GM18505 (cell line): ENCODE data around the gene PYHIN1.

Source experiments
- ATAC-seq: cut with Tn5 transposase; IDR thresholded peaks from one replicate; pipeline ENCODE4 v1.9.1; 2021; ENCODE audit not compliant: unreplicated experiment
- POLR2A ChIP-seq: IDR thresholded peaks from 4 replicates; pipeline ENCODE4 v1.6.1; 2011; ENCODE audit warnings: borderline replicate concordance; ENCODE audit not compliant: insufficient read depth, insufficient read length; ENCODE audit errors: extremely low read depth

PYHIN1 gene

DNA sequence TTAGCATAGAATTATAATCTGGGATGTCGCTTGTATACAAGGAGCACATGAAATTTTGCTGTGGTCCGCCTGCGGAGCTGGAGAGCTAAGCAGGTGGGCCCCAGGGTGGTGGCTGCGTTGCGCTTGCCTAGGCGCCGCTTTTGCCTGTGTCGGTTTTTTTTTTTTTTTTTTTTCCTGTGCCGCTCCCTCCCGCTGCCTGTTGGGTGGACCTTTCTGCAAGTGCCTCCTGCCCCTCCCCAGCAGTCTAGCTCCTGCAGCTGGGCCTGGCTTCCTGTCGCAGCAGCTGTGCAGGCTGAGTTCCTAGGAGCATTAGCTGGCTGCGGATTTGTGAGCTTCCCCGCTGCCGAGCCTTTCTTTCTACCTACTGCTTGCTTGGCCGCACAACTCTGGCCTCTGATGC, 20.6 kb downstream of the PYHIN1 start:
- TF ChIP-seq POLR2A: no peak
- no peak for ATAC-seq

DNA sequence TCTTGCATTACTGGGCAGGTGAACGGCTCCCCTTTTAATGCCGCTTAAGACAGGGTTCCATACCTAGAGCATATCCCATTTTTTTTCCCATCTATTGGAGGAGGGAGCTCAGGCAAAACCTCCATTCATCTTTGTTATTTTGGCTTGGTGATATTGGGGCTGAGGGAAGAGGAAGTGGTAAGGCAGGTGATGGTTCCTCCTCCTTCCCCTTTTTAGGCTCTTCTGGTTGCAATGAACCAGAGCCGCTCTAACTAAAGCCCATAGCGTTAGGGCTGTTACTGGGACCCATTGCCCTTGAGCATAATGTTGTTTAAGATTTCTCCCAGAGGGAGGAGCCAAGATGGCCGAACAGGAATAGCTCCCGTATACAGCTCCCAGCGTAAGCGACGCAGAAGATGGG, 21.1 kb downstream of the PYHIN1 start:
- ATAC-seq: no peak
- TF ChIP-seq POLR2A: no peak

DNA sequence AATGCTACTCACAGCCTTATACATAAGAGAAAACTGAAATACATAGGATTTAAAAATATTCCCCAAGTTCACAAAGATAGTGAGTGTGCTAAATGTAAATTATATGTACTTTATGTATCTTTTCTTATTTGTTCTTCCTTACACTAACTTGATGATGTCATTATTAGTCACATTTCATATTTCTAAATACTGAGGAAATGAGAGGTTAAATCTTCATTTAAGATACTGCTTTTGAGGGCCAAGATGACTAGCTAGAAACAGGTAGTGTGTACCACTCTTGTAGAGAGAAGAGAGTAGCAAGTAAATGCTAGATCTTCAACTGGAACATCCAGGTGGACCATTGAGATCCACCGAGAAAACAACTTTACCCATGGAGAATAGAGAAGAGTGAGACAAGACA, 29.8 kb downstream of the PYHIN1 start:
- TF ChIP-seq POLR2A: no peak
- no peak for ATAC-seq

DNA sequence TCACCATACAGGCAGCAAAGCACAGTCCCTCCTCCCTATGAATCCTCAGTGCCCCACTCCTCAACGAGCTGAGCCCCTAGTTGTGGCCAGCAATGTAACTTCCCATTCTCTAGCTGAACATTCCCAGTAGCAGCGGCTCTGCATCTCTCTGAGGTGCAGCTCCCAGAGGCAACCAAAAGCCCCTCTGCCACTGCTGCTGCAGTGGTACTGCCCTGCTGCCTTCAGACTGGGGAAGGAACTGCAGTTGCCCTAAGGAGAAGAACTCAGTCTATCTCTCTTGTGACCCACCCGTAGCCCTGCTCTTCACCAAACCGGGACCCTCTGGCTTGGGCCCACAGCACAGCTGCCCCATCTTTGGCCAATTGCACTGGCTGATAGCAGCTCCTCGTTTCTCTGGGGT, 31.6 kb downstream of the PYHIN1 start:
- TF ChIP-seq POLR2A: no peak

DNA sequence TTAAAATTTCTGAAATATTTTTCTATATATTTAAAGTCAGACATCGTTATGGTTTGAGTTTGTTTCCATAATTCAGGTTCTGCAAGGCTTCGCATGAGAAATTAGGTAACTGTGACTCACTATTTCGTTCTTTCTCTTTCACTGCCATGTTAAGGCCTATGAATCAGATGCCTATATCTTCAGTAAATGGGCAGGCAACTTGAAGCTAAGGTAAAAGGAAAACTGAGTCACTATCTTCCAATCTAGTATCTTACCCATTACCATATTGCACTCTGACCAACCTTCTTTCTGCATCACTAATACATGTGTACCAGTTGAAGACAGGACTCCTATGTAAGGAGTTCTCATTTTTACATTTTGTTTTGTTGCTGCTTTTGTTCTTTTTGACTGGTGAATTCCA, 37.8 kb downstream of the PYHIN1 start:
- no peak for TF ChIP-seq POLR2A
- no peak for ATAC-seq

More for the DNA sequence above, 31.6 kb downstream of the PYHIN1 start:
- ATAC-seq: no peak

DNA sequence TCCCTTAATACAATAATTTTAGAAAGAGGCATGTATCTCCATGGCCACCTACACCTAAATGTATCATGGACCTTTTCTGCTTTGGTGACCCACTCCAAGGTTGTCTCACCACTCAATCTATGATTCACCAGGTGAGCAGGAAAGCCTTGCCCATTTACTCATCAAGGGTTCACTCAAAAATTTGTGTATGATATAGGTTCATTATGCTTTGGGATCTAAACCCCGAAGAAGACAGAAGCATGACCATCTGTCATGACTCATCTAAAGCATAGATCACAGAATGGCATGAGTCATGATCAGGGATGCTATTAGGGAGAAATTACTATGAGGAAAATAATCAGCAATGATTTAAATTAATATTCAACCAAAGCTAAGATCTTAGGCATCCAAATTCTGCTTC, 38.5 kb downstream of the PYHIN1 start:
- no peak for ATAC-seq
- no peak for TF ChIP-seq POLR2A

DNA sequence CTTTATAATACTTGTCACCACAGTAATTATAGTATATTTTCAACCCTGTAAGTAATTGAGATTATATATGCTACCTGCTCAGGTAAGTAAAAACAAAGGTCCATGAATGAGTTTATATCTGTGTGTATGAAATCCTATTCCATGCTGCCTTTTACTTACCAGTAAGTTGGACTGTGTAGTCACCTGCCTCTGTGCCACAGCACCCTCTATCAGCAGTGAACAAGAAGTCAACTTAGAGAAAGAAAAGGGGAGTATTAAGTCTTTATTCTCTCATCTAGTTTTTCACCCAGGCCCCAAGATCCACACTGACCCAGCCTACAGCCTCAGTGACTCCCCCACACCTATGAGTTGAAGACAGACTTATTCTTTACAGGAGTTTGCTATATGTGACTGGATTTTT, 41.5 kb downstream of the PYHIN1 start:
- no peak for ATAC-seq
- no peak for TF ChIP-seq POLR2A

DNA sequence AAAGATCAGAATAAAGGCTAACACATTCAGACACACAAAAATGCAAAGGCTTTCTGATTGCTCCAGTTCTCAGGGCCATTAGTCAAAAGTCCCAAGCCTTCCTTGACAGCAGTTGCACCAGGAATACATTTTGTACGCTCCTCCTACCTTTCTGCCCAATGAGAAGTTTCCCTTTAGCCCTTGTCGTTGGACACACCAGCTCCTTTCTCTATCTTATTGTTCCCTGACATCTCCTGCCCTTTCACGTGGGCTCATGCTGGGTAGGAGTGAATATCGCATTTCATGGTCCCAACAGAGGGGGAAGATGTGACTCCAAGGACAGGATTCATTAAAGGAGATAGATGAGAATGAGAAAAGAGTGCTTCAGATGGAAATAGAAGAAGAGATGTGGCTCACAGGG, 44.9 kb downstream of the PYHIN1 start:
- TF ChIP-seq POLR2A: no peak
- ATAC-seq: no peak

DNA sequence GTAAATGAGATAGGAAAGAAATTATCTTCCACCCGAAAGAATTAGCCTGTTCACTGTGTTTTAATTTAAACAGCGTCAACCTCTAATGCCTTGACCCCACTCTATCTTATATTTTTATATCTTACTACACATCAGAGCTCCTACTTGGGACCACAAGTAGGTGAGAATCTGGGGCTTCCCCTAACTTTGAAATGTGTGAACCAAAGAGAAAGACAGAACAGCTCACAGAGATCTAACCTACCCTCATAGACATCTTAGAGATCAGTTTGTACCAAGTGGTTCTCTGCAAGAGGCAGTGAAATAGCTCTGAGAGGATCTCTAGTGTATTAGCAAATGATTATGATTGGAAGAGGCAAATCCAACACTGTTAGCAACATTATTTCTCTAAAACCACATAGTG, 47.4 kb downstream of the PYHIN1 start:
- ATAC-seq: no peak
- no peak for TF ChIP-seq POLR2A

DNA sequence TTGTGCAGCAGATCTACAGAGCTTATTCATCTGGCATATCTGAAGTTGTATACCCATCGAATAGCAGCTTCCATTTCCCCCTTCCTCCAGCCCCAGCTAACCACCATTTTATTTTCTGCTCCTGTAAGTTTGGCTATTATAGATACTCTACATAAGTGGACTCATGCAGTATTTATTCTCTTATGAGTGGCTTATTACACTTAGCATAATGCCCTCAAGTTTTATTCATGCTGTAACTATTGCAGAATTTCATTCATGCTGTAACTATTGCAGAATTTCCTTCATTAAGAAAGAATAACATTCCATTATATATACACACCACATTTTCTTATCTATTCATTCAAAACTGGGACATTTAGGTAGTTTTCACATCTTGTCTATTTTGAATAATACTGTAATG, 47.9 kb downstream of the PYHIN1 start:
- no peak for ATAC-seq
- no peak for TF ChIP-seq POLR2A

DNA sequence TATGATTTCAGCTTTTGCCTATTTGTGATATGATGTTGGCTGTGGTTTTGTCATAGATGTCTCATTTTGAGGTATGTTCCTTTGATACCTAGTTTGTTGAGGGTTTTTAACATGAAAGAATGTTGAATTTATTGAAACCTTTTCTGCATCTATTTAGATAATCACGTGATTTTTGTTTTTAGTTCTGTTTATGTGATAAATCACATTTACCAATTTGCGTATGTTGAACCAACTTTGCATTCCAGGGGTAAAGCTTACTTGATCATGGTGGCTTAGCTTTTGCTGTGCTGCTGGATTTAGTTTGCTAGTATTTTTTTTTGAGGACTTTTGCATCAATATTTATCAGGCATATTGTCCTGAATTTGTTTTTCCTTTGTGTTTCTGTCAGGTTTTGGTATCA, 51.9 kb downstream of the PYHIN1 start:
- no peak for ATAC-seq
- TF ChIP-seq POLR2A: no peak

DNA sequence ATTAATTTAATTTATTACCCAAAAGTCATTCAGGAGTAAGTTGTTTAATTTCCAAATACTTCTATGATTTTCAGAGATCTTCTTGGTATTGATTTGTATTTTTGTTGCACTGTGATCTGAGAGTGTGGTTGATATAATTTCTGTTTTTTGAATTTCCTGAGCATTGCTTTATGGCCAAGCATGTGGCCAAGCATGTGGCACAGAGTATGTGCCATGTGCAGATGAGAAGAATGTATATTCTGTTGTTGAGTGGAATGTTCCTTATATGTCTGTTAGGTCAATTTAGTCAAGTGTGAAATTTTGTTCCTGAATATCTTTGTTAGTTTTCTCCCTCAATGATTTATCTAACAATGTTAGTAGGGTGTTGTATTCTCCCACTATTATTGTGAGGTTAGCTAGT, 53.0 kb downstream of the PYHIN1 start:
- no peak for ATAC-seq
- no peak for TF ChIP-seq POLR2A

DNA sequence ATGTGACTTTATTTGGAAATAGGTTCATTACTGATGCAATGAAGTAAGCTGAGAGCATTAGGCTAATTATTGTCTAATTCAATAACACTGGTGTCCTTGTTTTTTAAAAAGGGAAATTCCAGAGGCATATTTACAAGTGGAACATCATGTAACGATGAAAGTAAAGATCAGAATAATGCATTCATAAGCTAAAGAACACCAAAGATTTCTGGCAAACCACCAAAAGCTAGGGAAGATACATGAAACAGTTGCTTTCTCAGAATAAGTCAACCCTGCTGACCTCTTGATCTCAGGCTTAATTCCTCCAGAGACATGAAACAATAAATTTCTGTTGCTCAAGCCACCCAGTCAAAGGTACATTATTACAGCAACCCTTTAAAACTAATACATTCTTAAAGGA, 58.1 kb downstream of the PYHIN1 start:
- ATAC-seq: no peak
- no peak for TF ChIP-seq POLR2A

DNA sequence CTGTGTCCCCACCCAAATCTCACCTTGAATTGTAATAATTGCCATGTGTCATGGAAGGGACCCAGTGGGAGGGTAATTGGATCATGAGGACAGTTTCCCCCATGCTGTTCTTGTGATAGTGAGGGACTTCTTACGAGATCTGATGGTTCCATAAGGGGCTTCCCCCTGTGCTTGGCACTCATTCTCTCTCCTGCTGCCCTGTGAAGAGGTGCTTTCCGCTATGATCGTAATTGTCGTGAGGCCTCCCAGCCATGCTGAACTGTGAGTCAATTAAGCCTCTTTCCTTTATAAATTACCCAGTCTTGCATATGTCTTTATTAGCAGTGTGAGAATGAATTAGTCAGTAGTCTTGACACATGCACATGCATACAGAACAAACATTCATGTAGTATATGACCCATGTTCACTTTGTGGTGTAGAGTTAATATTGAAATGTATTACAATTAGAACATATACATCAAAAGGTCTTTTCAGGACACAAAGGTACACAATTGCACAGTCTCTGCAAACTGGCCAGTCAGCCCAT, 61.5 kb downstream of the PYHIN1 start:
- TF ChIP-seq POLR2A: no peak

DNA sequence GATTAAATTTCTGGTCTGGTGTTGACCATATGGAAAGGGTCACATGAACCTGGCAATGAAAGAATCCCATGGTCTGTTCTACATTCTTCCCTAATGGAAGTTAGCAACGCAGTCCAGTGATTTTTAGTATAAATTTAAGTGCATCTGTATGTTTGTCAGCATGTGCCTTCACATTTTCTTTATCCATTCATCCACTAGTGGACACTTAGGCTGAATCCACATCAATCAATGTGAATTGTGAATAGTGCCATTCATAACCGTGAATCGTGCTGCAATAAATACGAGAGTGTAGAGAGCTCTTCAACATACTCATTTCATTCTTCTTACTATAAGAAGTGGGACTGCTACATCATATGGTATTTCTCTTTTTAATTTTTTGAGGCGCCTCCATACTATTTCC, 65.6 kb downstream of the PYHIN1 start:
- no peak for ATAC-seq
- no peak for TF ChIP-seq POLR2A

More for the DNA sequence above, 61.5 kb downstream of the PYHIN1 start:
- ATAC-seq: no peak

DNA sequence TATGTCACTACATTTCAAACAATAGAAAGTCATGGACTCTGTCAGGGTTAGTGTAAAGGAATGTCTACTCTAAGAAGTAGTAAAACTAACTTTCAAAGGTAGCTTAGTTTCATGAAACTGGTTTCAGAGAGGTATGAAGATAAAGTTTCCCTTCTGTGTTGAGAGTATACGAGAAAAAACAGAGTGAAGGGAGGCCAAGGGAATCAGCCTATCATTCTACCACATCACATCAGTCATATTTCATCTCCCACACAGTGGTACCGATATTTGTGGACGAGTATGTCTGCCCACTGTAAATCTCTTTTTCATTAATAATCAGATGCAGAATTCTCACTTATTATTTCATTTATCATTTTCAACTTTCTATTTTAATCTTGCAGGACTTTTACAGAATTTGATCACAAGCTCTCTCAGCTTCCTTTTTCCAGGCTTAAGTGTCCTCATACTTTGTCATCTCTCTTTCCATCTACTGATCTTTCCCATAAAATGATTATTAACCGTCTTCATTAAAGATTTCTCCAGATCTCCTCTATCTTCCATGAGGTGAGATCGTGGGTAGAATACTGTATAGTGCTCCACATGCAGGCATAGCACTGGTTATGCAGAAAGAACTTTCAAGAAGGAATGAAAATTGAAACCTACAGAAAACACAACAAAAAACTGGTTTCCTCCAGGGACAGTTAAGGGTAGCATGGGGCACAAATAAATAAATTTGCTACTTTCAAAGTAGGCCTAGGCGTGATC, 66.9 kb downstream of the PYHIN1 start:
- TF ChIP-seq POLR2A: no peak
- no peak for ATAC-seq

DNA sequence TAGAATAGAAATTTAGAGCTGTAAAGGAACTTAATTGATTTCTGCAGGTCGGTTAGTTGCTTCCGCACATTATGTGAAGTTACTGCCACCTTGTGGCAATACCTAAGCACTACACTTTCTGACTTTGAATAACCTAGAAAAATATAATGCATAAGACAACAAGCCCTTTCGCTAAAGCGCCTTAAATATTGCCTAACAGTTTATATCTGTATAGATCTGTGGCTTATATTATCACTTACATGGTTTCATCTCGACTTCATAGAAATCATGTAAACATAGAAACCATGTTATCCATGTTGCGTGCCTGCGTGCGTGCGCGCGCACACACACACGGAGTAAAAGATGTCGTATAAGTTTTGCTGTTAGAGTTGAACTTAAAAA, 67.4 kb downstream of the PYHIN1 start:
- ATAC-seq: no peak

More for the DNA sequence above, 67.4 kb downstream of the PYHIN1 start:
- no peak for TF ChIP-seq POLR2A
